SK-N-SH treated with all-trans-retinoic acid at 6 μM for 48 hours (cell line): ENCODE results near the gene RBM22.

Experiments
- ATAC-seq: fragments of 200-7000 bp; cut with Tn5 transposase; 3 replicates; pipeline ENCODE4 v1.9.1; 2020; ENCODE audit warnings: mild to moderate bottlenecking, moderate library complexity
- ARNTL ChIP-seq: fragments of 450-650 bp; formaldehyde crosslinking; IDR thresholded peaks from 2 replicates; pipeline ENCODE4 v1.5.0; 2020; ENCODE audit warnings: low read depth, mild to moderate bottlenecking, moderate library complexity, borderline replicate concordance
- BACH2 ChIP-seq: fragments of 250-450 bp; sonication (Bioruptor Pico); IDR thresholded peaks from 2 replicates; pipeline ENCODE4 v1.9.0; 2021; ENCODE audit warnings: mild to moderate bottlenecking, borderline replicate concordance
- CSDC2 ChIP-seq: fragments of 250-450 bp; sonication (Bioruptor Pico); IDR thresholded peaks from 2 replicates; pipeline ENCODE4 v1.5.0; 2020; ENCODE audit warnings: mild to moderate bottlenecking, moderate library complexity
- ESRRG ChIP-seq: fragments of 250-450 bp; sonication (Bioruptor Pico); IDR thresholded peaks from 2 replicates; pipeline ENCODE4 v1.6.1; 2021; ENCODE audit warnings: mild to moderate bottlenecking
- GLIS3 ChIP-seq: fragments of 250-450 bp; sonication (Bioruptor Pico); IDR thresholded peaks from 2 replicates; pipeline ENCODE4 v1.5.0; 2020; ENCODE audit warnings: mild to moderate bottlenecking, moderate library complexity
- ISL1 ChIP-seq: fragments of 250-450 bp; sonication (Bioruptor Pico); IDR thresholded peaks from 2 replicates; pipeline ENCODE4 v2.1.2; 2022; ENCODE audit warnings: mild to moderate bottlenecking, moderate library complexity
- OSR1 ChIP-seq: fragments of 250-450 bp; sonication (Bioruptor Pico); IDR thresholded peaks from 2 replicates; pipeline ENCODE4 v1.8.0; 2022; ENCODE audit warnings: moderate library complexity, mild to moderate bottlenecking, inconsistent platforms
- PPARA ChIP-seq: fragments of 250-450 bp; sonication (Bioruptor Pico); IDR thresholded peaks from 2 replicates; pipeline ENCODE4 v1.5.0; 2020; ENCODE audit warnings: mild to moderate bottlenecking, borderline replicate concordance
- RARB ChIP-seq: fragments of 250-450 bp; sonication (Bioruptor Pico); IDR thresholded peaks from 2 replicates; pipeline ENCODE4 v1.8.0; 2021; ENCODE audit warnings: mild to moderate bottlenecking, moderate library complexity
- SNAI2 ChIP-seq: fragments of 250-450 bp; sonication (Bioruptor Pico); IDR thresholded peaks from 2 replicates; pipeline ENCODE4 v1.5.0; 2020; ENCODE audit warnings: mild to moderate bottlenecking, moderate library complexity
- TCF4 ChIP-seq: fragments of 250-450 bp; sonication (Bioruptor Pico); IDR thresholded peaks from 2 replicates; pipeline ENCODE4 v1.8.0; 2021; ENCODE audit warnings: mild to moderate bottlenecking, moderate library complexity, borderline replicate concordance
- TOX ChIP-seq: fragments of 250-450 bp; sonication (Bioruptor Pico); IDR thresholded peaks from 2 replicates; pipeline ENCODE4 v1.8.0; 2021; ENCODE audit warnings: mild to moderate bottlenecking, moderate library complexity, borderline replicate concordance
- ZC3H10 ChIP-seq: fragments of 250-450 bp; sonication (Bioruptor Pico); IDR thresholded peaks from 2 replicates; pipeline ENCODE4 v1.5.1; 2021; ENCODE audit warnings: mild to moderate bottlenecking, moderate library complexity
- ZFP30 ChIP-seq: fragments of 450-650 bp; formaldehyde crosslinking; IDR thresholded peaks from 2 replicates; pipeline ENCODE4 v1.5.0; 2022; ENCODE audit warnings: mild to moderate bottlenecking, moderate library complexity
- ZNF565 ChIP-seq: fragments of 450-650 bp; formaldehyde crosslinking; conservative IDR thresholded peaks from 2 replicates; pipeline ENCODE4 v1.5.0; 2020; ENCODE audit warnings: low read depth, mild to moderate bottlenecking, moderate library complexity
- ZNF70 ChIP-seq: fragments of 450-650 bp; formaldehyde crosslinking; IDR thresholded peaks from 2 replicates; pipeline ENCODE4 v1.5.0; 2020; ENCODE audit warnings: mild to moderate bottlenecking, moderate library complexity
- ZNF8 ChIP-seq: fragments of 450-650 bp; formaldehyde crosslinking; IDR thresholded peaks from 2 replicates; pipeline ENCODE4 v1.5.0; 2020; ENCODE audit warnings: mild to moderate bottlenecking, moderate library complexity
- TF ChIP-seq, protein P1 (sequence below): fragments of 250-450 bp; sonication (Bioruptor Pico); IDR thresholded peaks from 2 replicates; pipeline ENCODE4 v1.5.1; 2020; ENCODE audit warnings: low read depth, mild to moderate bottlenecking, moderate library complexity
- TF ChIP-seq, protein P2 (sequence below): fragments of 250-450 bp; sonication (Bioruptor Pico); IDR thresholded peaks from 2 replicates; pipeline ENCODE4 v1.8.0; 2020; ENCODE audit warnings: mild to moderate bottlenecking, moderate library complexity, borderline replicate concordance
- TF ChIP-seq, protein P3 (sequence below): fragments of 250-450 bp; sonication (Bioruptor Pico); IDR thresholded peaks from 2 replicates; pipeline ENCODE4 v1.8.0; 2021; ENCODE audit warnings: low read depth, mild to moderate bottlenecking, moderate library complexity, borderline replicate concordance
- TF ChIP-seq, protein P4 (sequence below): fragments of 250-450 bp; sonication (Bioruptor Pico); IDR thresholded peaks from 2 replicates; pipeline ENCODE4 v1.5.0; 2020; ENCODE audit warnings: mild to moderate bottlenecking, moderate library complexity

The RBM22 gene

DNA sequence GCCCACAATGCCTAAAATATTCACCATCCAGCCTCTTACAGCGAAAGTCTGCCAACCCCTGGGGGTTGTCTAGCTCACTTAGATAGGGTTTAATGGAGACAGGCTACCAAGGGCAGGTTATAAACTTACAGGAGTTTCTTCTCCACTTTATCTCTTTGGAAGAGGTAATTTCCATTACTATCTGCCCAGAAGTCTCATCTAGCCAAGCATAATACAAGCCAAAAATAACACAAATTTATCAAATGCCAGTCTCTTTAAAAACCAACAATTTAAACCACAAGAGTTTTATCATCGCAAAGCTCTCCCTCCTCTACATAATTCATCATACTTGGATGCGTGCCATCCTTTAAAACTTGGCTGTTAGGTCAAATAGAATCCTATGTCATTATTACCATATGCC, 6.2 kb downstream of the RBM22 start (continued):
- TF ChIP-seq, protein P1, sequence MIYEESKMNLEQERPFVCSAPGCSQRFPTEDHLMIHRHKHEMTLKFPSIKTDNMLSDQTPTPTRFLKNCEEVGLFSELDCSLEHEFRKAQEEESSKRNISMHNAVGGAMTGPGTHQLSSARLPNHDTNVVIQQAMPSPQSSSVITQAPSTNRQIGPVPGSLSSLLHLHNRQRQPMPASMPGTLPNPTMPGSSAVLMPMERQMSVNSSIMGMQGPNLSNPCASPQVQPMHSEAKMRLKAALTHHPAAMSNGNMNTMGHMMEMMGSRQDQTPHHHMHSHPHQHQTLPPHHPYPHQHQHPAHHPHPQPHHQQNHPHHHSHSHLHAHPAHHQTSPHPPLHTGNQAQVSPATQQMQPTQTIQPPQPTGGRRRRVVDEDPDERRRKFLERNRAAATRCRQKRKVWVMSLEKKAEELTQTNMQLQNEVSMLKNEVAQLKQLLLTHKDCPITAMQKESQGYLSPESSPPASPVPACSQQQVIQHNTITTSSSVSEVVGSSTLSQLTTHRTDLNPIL (CRISPR knock-in tag): peak; percentile 65
- TF ChIP-seq ZNF8 (no peak), TOX (CRISPR knock-in tag) (peak; percentile 51; the same call in 1 of the 2 replicates), ISL1 (CRISPR knock-in tag) (peak; percentile 98), ESRRG (peak; percentile 65; the same call in 1 of the 2 replicates)
- TF ChIP-seq, all 23 proteins: peak for 7

DNA sequence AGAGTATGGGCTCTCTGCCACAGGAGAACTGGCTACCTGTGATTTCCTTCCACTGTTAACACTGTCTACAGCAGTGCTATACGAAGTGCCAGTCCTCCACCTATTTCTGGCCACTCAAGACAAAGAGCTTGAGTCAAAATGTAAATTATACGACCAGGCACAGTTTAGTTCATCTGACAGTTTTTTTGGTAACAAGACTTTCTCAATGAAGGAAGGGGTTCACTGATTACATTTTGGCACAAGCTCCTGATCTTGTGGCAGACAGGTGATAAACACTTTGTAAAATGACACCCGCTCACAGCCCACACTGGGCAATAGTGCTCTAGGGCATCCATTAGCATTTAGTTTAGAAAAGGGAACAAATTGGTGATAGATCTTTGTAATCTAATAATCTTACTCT, 8.6 kb downstream of the RBM22 start:
- TF ChIP-seq TCF4: no peak
- no peak for TF ChIP-seq OSR1 (CRISPR knock-in tag)
- no peak for TF ChIP-seq ZNF565 (CRISPR knock-in tag)
- TF ChIP-seq, protein P1 (CRISPR knock-in tag): no peak
- no peak for TF ChIP-seq ARNTL (CRISPR knock-in tag)
- TF ChIP-seq TOX (CRISPR knock-in tag): no peak
- no peak for TF ChIP-seq ESRRG
- no peak for TF ChIP-seq PPARA (CRISPR knock-in tag)
- ATAC-seq: no peak

DNA sequence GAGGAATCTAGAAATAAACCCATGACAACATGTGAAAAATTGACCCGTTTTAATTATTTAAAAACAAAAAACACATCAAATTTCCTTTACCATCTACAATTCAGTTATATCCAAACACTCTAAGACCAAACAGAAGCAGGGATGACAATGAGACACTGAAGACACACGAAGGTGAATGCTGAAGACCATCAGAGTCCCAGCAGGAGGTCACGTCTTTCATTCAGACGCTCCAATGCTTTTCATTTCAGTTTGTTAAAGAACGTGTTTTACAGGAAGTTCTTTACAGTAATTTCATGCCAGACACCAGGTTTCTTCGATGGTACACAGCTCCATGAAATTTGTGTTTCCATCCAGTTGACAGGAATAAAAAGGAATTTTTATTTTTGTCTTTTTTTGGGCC, 10.1 kb downstream of the RBM22 start:
- TF ChIP-seq ZNF565 (CRISPR knock-in tag) (no peak), SNAI2 (CRISPR knock-in tag) (no peak), BACH2 (CRISPR knock-in tag) (no peak), CSDC2 (CRISPR knock-in tag) (no peak), ZNF70 (CRISPR knock-in tag) (no peak)
- TF ChIP-seq, protein P2, sequence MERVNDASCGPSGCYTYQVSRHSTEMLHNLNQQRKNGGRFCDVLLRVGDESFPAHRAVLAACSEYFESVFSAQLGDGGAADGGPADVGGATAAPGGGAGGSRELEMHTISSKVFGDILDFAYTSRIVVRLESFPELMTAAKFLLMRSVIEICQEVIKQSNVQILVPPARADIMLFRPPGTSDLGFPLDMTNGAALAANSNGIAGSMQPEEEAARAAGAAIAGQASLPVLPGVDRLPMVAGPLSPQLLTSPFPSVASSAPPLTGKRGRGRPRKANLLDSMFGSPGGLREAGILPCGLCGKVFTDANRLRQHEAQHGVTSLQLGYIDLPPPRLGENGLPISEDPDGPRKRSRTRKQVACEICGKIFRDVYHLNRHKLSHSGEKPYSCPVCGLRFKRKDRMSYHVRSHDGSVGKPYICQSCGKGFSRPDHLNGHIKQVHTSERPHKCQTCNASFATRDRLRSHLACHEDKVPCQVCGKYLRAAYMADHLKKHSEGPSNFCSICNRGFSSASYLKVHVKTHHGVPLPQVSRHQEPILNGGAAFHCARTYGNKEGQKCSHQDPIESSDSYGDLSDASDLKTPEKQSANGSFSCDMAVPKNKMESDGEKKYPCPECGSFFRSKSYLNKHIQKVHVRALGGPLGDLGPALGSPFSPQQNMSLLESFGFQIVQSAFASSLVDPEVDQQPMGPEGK: no peak
- TF ChIP-seq, protein P1 (CRISPR knock-in tag): no peak
- no peak for ATAC-seq

DNA sequence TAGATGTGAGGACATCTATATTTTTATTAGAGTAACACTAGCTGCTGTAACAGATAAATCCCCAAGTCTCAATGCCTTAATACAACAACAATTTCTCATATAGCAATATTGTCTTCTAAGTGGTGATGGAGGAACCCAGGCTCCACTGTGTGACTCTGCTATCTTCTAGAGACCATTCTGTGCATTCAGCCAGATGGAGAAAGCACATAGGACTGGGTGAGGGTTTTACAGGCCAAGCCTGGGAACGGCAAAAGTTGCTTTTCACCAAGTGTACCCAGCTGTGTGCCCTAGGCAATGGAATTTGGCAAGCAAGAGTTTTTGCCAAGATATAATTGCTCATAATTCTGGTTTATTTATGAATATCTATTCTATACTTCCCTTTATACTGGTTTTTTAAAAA, 11.7 kb downstream of the RBM22 start:
- no peak for ATAC-seq
- TF ChIP-seq PPARA (CRISPR knock-in tag) (no peak), ARNTL (CRISPR knock-in tag) (no peak), GLIS3 (CRISPR knock-in tag) (no peak), TOX (CRISPR knock-in tag) (no peak), ZFP30 (no peak), RARB (CRISPR knock-in tag) (no peak), ZNF8 (no peak), OSR1 (CRISPR knock-in tag) (no peak), TCF4 (no peak)
- TF ChIP-seq, protein P3, sequence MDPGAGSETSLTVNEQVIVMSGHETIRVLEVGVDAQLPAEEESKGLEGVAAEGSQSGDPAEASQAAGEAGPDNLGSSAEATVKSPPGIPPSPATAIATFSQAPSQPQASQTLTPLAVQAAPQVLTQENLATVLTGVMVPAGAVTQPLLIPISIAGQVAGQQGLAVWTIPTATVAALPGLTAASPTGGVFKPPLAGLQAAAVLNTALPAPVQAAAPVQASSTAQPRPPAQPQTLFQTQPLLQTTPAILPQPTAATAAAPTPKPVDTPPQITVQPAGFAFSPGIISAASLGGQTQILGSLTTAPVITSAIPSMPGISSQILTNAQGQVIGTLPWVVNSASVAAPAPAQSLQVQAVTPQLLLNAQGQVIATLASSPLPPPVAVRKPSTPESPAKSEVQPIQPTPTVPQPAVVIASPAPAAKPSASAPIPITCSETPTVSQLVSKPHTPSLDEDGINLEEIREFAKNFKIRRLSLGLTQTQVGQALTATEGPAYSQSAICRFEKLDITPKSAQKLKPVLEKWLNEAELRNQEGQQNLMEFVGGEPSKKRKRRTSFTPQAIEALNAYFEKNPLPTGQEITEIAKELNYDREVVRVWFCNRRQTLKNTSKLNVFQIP (CRISPR knock-in tag): no peak

DNA sequence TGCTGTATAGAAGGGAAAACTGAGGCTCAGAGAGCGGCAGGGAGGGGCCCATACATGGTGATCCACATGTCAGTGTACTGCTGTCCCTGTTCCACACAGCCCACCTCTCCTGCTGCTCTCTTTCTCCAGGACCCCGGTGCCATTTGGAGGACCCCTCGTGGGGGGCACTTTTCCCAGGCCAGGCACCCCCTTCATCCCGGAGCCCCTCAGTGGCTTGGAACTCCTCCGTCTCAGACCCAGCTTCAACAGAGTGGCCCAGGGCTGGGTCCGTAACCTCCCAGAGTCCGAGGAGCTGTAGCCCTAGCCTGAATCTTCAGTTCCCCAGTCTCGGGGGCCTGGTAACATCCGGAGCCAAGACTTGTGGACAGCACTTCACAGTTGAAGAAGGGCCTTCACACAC, 24.3 kb downstream of the RBM22 start:
- no peak for ATAC-seq
- TF ChIP-seq RARB (CRISPR knock-in tag): no peak
- TF ChIP-seq ISL1 (CRISPR knock-in tag): no peak
- TF ChIP-seq TOX (CRISPR knock-in tag): no peak
- TF ChIP-seq ESRRG: no peak
- TF ChIP-seq TCF4: no peak
- TF ChIP-seq PPARA (CRISPR knock-in tag): no peak
- no peak for TF ChIP-seq ZC3H10 (CRISPR knock-in tag)
- TF ChIP-seq, protein P2: no peak
- TF ChIP-seq, protein P4, sequence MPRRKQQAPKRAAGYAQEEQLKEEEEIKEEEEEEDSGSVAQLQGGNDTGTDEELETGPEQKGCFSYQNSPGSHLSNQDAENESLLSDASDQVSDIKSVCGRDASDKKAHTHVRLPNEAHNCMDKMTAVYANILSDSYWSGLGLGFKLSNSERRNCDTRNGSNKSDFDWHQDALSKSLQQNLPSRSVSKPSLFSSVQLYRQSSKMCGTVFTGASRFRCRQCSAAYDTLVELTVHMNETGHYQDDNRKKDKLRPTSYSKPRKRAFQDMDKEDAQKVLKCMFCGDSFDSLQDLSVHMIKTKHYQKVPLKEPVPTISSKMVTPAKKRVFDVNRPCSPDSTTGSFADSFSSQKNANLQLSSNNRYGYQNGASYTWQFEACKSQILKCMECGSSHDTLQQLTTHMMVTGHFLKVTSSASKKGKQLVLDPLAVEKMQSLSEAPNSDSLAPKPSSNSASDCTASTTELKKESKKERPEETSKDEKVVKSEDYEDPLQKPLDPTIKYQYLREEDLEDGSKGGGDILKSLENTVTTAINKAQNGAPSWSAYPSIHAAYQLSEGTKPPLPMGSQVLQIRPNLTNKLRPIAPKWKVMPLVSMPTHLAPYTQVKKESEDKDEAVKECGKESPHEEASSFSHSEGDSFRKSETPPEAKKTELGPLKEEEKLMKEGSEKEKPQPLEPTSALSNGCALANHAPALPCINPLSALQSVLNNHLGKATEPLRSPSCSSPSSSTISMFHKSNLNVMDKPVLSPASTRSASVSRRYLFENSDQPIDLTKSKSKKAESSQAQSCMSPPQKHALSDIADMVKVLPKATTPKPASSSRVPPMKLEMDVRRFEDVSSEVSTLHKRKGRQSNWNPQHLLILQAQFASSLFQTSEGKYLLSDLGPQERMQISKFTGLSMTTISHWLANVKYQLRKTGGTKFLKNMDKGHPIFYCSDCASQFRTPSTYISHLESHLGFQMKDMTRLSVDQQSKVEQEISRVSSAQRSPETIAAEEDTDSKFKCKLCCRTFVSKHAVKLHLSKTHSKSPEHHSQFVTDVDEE (CRISPR knock-in tag): no peak
- TF ChIP-seq ZNF70 (CRISPR knock-in tag): no peak
- no peak for TF ChIP-seq ZFP30
- no peak for TF ChIP-seq BACH2 (CRISPR knock-in tag)
- no peak for TF ChIP-seq SNAI2 (CRISPR knock-in tag)
- TF ChIP-seq ZNF8: no peak
